ENCODE measurements around the gene TUBB6. TPM values are rescaled to one million over a fixed set of nuclear protein-coding genes. Genes with fewer than 3 reads are reported as not detected.

Gene TUBB6
- total RNA-seq, 1 experiment from 2014 or later = 125 TPM

DNA sequence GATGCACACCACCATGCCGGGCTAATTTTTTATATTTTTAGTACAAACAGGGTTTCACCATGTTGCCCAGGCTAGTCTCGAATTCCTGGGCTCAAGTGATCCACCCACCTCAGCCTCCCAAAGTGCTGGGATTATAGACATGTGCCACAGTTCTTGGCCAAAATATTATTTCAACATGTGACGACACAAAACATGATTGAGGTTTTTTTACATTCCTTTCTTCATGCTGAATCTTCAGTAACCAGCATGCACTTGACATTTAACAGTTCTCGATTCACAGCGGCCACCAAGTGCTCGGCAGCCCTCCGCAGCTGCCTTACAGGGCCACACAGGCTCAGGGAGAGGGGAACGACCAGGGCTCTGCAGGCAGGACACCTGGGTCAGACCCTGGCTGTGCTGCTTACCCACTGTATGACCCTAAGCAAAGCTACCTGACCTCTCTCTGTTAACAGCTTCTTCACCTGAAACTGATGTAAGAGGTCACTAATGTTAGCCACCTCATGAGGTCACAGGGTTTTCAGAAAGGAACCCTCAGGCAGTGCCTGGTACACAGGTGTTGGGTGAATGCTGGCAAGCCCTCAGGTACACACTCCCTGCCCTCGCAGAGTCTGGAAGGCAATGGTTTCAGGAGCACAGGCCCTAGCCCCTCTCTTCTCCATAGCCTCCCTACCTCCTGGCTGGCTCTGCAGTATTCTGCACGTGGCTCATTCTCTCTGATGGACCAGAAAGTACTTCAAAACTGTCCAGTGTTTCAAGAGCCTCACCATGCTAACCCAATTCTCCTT, 25.7 kb downstream of the TUBB6 start:
- POLR2A ChIA-PET = interaction anchor here (0.6 kb wide), 1 partner anchor 537 kb away, joined by 9 read pairs; no protein-coding TSS in a partner anchor
- Histone ChIP-seq H3K27ac (ENCODE audit: low read length) (no peak overlapping the region), H3K9me3 (ENCODE audit: control insufficient read depth, insufficient read depth, low read depth, low read length) (no peaks in the 10 kb centered on the region), H3K4me1 (ENCODE audit: control insufficient read depth, insufficient read depth, low read length) (peaks cover 3% of the 10 kb centered on the region; the same call in 1 of the 2 replicates), H3K27me3 (ENCODE audit: control insufficient read depth, insufficient read depth, low read length) (no peaks in the 10 kb centered on the region), H3K36me3 (ENCODE audit: control insufficient read depth, insufficient read depth, low read length) (peaks cover 8% of the 10 kb centered on the region), H3K4me3 (ENCODE audit: low read depth in 2 of 2, low read length in 2 of 2) (no peak overlapping the region)
- no TSS peak for BruUV-seq (replicated peaks)
- intact Hi-C loops (cut with micrococcal nuclease; ENCODE audit: unreplicated experiment) (no loop called here), in situ Hi-C loops (cut with HindIII; ENCODE audit: low pct_unique_long_range_greater_than_20kb, low sequenced_read_pairs) (no loop called here)
- CTCF ChIA-PET = no interaction called here
- peak; percentile 47; the same call in 1 of the 2 replicates for ATAC-seq
- TF ChIP-seq SIN3A (IDR thresholded peaks at IDR 0.05; ENCODE audit: borderline replicate concordance, insufficient read depth, low read depth, low read length) = no peak
- no peak for TF ChIP-seq CTCF (IDR thresholded peaks at IDR 0.05)
- TF ChIP-seq, protein P1, sequence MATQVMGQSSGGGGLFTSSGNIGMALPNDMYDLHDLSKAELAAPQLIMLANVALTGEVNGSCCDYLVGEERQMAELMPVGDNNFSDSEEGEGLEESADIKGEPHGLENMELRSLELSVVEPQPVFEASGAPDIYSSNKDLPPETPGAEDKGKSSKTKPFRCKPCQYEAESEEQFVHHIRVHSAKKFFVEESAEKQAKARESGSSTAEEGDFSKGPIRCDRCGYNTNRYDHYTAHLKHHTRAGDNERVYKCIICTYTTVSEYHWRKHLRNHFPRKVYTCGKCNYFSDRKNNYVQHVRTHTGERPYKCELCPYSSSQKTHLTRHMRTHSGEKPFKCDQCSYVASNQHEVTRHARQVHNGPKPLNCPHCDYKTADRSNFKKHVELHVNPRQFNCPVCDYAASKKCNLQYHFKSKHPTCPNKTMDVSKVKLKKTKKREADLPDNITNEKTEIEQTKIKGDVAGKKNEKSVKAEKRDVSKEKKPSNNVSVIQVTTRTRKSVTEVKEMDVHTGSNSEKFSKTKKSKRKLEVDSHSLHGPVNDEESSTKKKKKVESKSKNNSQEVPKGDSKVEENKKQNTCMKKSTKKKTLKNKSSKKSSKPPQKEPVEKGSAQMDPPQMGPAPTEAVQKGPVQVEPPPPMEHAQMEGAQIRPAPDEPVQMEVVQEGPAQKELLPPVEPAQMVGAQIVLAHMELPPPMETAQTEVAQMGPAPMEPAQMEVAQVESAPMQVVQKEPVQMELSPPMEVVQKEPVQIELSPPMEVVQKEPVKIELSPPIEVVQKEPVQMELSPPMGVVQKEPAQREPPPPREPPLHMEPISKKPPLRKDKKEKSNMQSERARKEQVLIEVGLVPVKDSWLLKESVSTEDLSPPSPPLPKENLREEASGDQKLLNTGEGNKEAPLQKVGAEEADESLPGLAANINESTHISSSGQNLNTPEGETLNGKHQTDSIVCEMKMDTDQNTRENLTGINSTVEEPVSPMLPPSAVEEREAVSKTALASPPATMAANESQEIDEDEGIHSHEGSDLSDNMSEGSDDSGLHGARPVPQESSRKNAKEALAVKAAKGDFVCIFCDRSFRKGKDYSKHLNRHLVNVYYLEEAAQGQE (IDR thresholded peaks at IDR 0.05; ENCODE audit: insufficient read depth in 1 of 2, low read depth in 2 of 2, low read length in 1 of 2) = no peak
- no peak for TF ChIP-seq TCF7L2 (IDR thresholded peaks at IDR 0.05; ENCODE audit: low read depth, low read length)
- no peak for DNase-seq (ENCODE audit: low read depth, low spot score)

- H3K27ac ChIP-seq (ENCODE audit: low read length) = no peak overlapping the region
- POLR2A ChIA-PET = interaction anchor here (0.6 kb wide), 1 partner anchor 536 kb away, joined by 9 read pairs; no protein-coding TSS in a partner anchor
- no peaks in the 10 kb centered on the region for H3K27me3 ChIP-seq (ENCODE audit: control insufficient read depth, insufficient read depth, low read length)
- in situ Hi-C loops (cut with HindIII; ENCODE audit: low pct_unique_long_range_greater_than_20kb, low sequenced_read_pairs) = no loop called here
- peaks cover 3% of the 10 kb centered on the region; the same call in 1 of the 2 replicates for H3K36me3 ChIP-seq (ENCODE audit: control insufficient read depth, insufficient read depth, low read length)
- TF ChIP-seq CTCF (IDR thresholded peaks at IDR 0.05) (no peak), SIN3A (IDR thresholded peaks at IDR 0.05; ENCODE audit: borderline replicate concordance, insufficient read depth, low read depth, low read length) (no peak), TCF7L2 (IDR thresholded peaks at IDR 0.05; ENCODE audit: low read depth, low read length) (no peak), POLR2AphosphoS5 (IDR thresholded peaks at IDR 0.05; ENCODE audit: low read depth, low read length) (no peak)
- TF ChIP-seq, protein P1 (IDR thresholded peaks at IDR 0.05; ENCODE audit: insufficient read depth in 1 of 2, low read depth in 2 of 2, low read length in 1 of 2) = no peak
- peaks cover 3% of the 10 kb centered on the region; the same call in 1 of the 2 replicates for H3K4me1 ChIP-seq (ENCODE audit: control insufficient read depth, insufficient read depth, low read length)
- no peak for ATAC-seq
- DNase-seq (ENCODE audit: low read depth, low spot score) = no peak
- no TSS peak for BruUV-seq (replicated peaks)
- intact Hi-C loops (cut with micrococcal nuclease; ENCODE audit: unreplicated experiment) = no loop called here
- CTCF ChIA-PET = no interaction called here
- H3K4me3 ChIP-seq (ENCODE audit: low read depth in 2 of 2, low read length in 2 of 2) = no peak overlapping the region
- H3K9me3 ChIP-seq (ENCODE audit: control insufficient read depth, insufficient read depth, low read depth, low read length) = no peaks in the 10 kb centered on the region
Measured at GRCh38 chr18:12334366-12334808, 26.3 kb downstream of the TUBB6 start.

Data from Panc1 (cell line).